ENCODE data around the gene SEMA3C.

SEMA3C gene

DNA sequence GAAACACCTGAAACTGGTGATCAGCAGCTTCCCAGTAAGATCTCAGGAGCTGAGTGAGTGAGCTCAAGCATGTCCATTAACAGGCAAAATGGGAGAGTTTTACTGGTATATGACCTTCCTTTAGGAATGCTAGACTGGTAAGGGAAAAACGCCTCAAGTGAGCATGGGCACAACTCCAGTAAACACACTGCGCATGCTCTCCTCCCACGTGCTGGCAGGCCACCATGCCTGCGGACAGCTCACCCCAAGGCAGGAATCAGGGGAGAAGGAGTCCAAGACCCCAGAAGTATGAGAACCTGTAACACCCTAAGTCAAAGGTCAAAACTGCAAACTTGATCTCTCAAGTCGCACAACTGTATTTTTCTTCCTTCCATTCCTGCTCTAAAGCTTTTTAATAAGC is 152.1 kb downstream of the SEMA3C start:
- no peak overlapping the region for H3K27ac Mint-ChIP-seq
- no peak for DNase-seq
- H3K4me3 Mint-ChIP-seq: no peak overlapping the region
- H3K4me1 Mint-ChIP-seq: no peaks in the 10 kb centered on the region
- H3K36me3 Mint-ChIP-seq: no peaks in the 10 kb centered on the region
- no peaks in the 10 kb centered on the region for H3K9me3 Mint-ChIP-seq
- CTCF ChIA-PET: no interaction called here
- H3K27me3 Mint-ChIP-seq: no peaks in the 10 kb centered on the region

DNA sequence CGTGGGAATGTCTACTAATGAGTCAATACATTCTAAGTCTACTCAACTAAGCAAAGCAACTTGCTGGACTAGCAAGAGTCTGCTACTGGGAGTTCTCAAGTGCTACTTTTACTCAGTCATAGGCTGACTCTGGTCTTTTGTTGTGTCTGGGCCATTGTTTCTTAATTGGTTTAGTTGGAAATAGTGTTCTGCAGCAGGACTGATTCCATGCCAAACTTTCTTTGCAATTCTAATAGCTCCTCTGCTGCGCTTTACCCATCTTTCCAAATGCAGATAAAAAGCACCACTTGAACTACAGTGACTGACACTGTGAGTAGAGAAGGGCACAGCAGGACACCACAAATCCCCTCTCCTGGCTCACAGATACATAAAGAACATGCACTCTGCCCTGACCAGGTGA is 154.7 kb downstream of the SEMA3C start:
- H3K36me3 Mint-ChIP-seq: no peaks in the 10 kb centered on the region
- no peaks in the 10 kb centered on the region for H3K9me3 Mint-ChIP-seq
- CTCF ChIA-PET: no interaction called here
- no peaks in the 10 kb centered on the region for H3K27me3 Mint-ChIP-seq
- no peak overlapping the region for H3K27ac Mint-ChIP-seq
- DNase-seq: no peak
- H3K4me1 Mint-ChIP-seq: no peaks in the 10 kb centered on the region
- H3K4me3 Mint-ChIP-seq: no peak overlapping the region

DNA sequence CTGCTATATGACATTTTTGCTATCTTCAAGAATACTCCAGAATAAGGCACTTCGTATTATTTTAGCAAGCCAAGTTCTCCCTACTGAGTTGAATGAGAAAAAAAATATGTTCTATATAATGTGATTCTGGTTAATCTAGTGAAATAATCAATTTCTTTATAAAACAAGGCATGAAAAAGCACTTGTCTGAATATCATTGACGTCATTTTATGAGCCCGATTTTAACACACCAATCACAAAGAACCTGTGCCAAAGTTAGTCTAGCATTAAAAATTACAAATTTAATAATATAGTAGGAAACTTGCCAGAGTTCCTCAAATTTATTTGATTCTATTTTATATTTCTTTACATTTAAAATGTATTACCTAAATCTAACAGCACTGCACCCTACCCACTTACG is 155.1 kb downstream of the SEMA3C start:
- Mint-ChIP-seq H3K4me3 (no peak overlapping the region), H3K4me1 (no peaks in the 10 kb centered on the region), H3K36me3 (no peaks in the 10 kb centered on the region), H3K9me3 (no peaks in the 10 kb centered on the region), H3K27me3 (no peaks in the 10 kb centered on the region), H3K27ac (no peak overlapping the region)
- no peak for DNase-seq
- CTCF ChIA-PET: no interaction called here

DNA sequence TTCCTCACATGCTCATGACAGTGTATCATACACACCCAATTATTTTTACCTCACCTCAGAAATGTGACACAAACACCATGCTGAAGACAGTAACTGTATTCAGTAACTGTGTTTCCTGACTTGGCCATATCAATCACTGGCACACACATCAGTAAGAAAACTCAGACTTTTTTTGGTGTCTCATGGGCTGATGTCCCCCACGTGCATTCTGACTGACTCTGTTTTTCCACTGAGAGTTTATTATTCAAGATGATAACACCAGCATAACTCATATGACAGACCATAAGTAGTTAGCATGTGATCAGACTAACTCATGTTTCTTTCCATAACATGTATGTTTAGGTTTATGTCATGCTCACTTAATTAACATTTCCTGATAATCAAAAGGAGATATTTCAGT is 155.6 kb downstream of the SEMA3C start:
- no peak overlapping the region for H3K4me3 Mint-ChIP-seq
- H3K36me3 Mint-ChIP-seq: no peaks in the 10 kb centered on the region
- no peak for DNase-seq
- no peaks in the 10 kb centered on the region for H3K9me3 Mint-ChIP-seq
- H3K27ac Mint-ChIP-seq: no peak overlapping the region
- CTCF ChIA-PET: no interaction called here
- H3K4me1 Mint-ChIP-seq: no peaks in the 10 kb centered on the region
- no peaks in the 10 kb centered on the region for H3K27me3 Mint-ChIP-seq

DNA sequence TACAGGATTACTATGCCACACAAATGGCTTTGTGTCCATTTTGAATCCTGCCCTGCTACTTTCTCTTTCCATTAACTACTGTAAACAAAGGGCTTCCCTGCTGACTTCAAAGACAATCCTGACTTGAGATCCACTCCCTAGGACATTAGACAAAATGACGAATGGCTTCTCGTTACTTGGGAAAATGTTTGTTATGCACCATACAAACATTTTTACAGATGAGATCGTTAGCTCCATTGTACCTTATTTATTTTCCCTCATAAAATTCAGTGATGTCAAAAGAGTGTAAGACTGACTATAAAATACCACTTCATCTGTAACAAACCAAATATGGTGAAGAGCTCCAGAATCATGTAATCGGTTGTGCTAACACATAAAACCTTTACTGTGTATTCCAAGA is 158.6 kb downstream of the SEMA3C start:
- no peaks in the 10 kb centered on the region for H3K9me3 Mint-ChIP-seq
- H3K4me1 Mint-ChIP-seq: no peaks in the 10 kb centered on the region
- no peak overlapping the region for H3K27ac Mint-ChIP-seq
- DNase-seq: no peak
- CTCF ChIA-PET: no interaction called here
- H3K36me3 Mint-ChIP-seq: no peaks in the 10 kb centered on the region
- H3K4me3 Mint-ChIP-seq: no peak overlapping the region
- H3K27me3 Mint-ChIP-seq: no peaks in the 10 kb centered on the region

DNA sequence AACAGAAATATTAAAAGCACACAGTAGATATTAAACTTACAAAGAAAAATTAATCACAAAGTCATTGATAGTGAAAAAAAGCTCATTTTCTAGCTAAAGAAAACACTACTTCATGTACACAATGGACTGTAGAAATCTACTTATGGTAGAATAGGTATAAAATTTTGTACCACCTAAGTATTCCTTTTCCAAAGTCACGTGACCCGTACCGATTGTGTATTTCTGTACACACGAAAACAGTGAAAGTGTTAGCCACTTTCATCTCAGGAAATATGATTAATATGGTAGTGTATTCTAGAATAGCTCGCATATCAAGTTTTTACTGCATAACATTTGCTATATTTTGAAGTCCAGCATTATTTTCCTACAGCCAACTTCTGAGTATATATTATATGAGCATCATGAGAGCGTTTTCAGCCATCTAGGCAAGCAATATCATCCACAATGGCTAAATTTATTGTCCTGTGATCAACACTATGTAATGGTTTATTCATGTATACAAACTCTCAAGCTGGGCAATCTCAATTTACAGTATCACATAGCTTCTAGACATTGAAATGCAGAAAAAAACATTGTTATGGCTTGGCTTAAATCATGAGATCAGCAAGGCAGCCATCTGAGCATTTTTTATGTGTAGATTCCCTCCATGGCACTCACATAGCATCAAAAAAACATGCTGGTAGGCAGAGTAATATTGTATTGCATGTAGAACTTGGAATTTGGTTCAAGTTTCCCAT is 165.7 kb downstream of the SEMA3C start:
- no peaks in the 10 kb centered on the region for H3K9me3 Mint-ChIP-seq
- no peaks in the 10 kb centered on the region for H3K36me3 Mint-ChIP-seq
- DNase-seq: no peak
- no peaks in the 10 kb centered on the region for H3K27me3 Mint-ChIP-seq
- CTCF ChIA-PET: no interaction called here
- no peak overlapping the region for H3K27ac Mint-ChIP-seq
- no peak overlapping the region for H3K4me3 Mint-ChIP-seq
- no peaks in the 10 kb centered on the region for H3K4me1 Mint-ChIP-seq

DNA sequence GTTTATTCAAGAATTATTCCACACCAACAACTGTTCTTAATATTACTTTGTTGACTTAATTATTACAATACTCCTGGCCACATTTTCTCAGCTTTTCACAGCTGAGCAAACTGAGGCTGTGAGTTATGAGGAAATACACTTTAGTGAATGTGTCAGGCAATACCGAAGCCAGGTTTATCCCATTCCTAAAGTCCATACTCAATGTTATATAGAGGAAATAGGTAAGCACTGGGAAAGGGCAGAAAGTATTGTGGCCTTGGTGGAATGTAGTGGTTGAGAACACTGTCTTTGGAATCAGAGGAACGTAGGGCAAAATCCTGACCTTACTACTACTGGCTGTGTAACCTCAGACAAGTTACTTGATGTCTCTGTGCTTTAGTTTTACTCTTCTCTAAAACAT is 169.6 kb downstream of the SEMA3C start:
- DNase-seq: no peak
- no peaks in the 10 kb centered on the region for H3K9me3 Mint-ChIP-seq
- no peaks in the 10 kb centered on the region for H3K4me1 Mint-ChIP-seq
- no peaks in the 10 kb centered on the region for H3K36me3 Mint-ChIP-seq
- H3K4me3 Mint-ChIP-seq: no peak overlapping the region
- H3K27me3 Mint-ChIP-seq: no peaks in the 10 kb centered on the region
- CTCF ChIA-PET: no interaction called here
- H3K27ac Mint-ChIP-seq: no peak overlapping the region

DNA sequence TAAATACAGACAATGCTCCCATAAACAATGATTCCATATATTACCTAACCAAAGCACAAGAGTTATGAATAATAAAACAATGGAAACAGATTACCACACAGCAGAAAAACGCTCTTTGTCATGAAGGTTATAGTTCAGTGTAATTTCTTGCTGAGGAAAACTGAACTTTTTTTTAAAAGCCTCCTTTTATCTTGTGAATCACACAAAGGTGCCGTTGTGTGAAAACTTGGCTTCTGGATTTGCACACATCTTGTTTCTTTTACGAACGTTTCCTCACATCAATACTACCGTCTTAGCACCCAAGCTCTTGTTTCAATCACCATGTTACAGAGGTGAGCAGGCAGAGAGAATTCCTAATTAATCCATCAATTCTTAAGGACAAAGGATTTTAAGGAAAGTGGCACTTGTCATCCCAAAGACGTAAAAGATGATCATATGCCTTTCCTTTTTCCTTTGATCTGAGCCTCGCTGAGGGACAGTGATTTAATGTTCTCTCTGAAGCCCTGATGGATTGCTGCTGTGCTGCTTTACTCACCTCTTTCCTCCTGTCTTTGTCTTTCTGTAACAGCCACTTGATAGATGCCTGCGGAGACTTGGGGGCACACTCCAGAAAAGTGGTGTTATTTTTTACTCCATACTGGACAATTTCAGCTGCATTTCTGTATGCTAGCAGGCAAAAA is 170.3 kb downstream of the SEMA3C start:
- Mint-ChIP-seq H3K9me3 (no peaks in the 10 kb centered on the region), H3K36me3 (no peaks in the 10 kb centered on the region), H3K27ac (no peak overlapping the region), H3K27me3 (no peaks in the 10 kb centered on the region), H3K4me3 (no peak overlapping the region), H3K4me1 (no peaks in the 10 kb centered on the region)
- CTCF ChIA-PET: no interaction called here
- no peak for DNase-seq

DNA sequence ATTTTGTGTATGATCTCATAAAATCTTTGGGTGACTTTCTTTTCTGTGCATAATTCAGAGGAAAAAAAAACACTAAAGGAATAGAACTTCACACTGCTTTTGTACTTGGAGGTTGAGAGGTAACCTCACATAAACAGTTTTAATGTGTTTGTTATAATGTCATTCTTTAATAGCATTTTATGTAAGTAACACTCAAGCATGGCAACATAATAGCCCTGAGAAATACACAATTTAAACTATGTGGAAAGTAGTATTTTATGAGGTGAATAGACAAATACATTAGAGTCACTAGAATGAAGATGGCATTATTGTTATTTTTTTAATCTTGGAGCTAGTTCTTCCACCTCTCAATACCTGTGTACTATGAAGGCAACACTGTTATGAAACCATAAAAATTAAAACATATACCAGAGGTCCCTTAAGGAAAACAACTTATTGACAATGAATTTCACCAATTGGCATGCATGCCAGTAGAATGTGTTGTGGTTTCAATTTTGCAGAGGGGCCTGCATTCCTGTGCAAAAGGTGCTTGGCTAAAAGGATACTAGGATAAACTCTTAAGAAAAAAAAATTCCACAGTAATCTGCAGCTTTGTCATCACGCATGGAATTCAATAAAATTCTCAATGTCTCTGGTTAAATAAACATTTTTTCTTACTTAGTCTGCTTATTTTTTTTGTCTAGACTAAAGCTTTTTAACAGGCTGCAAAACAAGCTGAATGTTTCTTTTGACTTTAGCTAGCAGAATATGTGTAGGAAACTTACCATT is 177.9 kb downstream of the SEMA3C start:
- H3K27me3 Mint-ChIP-seq: no peaks in the 10 kb centered on the region
- H3K36me3 Mint-ChIP-seq: no peaks in the 10 kb centered on the region
- H3K4me1 Mint-ChIP-seq: no peaks in the 10 kb centered on the region
- CTCF ChIA-PET: interaction anchor here (1.0 kb wide), 1 partner anchor 30 kb away, joined by 3 read pairs; no protein-coding TSS in a partner anchor
- H3K9me3 Mint-ChIP-seq: no peaks in the 10 kb centered on the region
- no peak overlapping the region for H3K27ac Mint-ChIP-seq
- no peak overlapping the region for H3K4me3 Mint-ChIP-seq
- no peak for DNase-seq

DNA sequence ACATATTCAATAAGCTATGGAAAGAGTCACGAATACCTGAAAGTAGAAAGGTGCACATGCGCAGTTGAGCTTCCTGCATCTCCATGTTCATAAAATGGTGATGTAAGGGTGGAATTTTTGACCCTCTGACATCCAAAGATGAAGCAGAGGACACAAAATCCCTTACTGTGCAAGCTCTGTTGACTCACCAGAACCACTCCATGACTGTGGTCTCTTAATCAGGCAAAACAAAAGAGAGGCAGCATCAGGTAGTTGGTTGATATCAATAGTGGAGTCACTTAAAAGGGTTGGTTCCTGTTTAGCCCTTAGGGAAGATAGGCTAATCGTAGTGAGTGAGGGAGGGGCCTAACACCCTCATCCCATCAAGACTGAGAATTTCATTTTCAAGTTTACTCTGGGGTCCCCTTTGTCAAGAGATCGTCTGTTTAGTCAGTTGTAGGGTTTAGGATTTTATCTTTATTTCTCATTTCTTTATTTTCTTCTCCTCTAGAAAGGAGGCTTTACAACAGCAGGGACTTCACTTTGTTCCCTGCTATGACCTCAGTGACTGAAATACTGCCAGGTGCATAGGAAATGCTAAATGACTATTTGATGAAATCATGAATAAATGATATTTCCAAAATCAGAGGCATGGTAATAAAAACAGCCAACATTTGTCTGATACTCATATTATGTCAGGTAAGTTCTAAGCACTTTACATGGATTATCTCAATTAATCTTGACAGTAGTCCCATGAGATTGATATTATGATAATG is 182.3 kb downstream of the SEMA3C start:
- no peaks in the 10 kb centered on the region for H3K36me3 Mint-ChIP-seq
- CTCF ChIA-PET: no interaction called here

DNA sequence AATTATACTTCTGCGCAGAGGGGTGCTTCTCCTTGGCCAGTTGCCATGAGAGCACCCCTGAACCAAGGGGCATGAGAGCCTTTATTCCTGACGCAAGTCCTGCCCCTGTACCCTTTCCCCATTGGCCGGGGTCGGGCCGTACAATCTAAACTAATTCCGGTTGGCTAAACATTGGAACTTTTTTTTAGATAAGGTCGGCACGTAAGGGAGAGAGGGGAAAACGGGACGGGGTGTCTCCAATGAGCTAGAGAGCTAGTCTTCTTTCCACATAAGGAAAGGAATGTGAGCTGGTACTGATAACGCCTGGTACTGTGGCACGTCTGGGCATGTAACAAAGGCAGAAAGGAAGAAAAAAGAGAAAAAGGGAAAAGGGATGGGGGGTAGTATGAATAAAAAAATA is 183.5 kb downstream of the SEMA3C start:
- Mint-ChIP-seq H3K36me3 (no peaks in the 10 kb centered on the region), H3K27me3 (no peaks in the 10 kb centered on the region), H3K4me3 (no peak overlapping the region), H3K9me3 (peaks cover 2% of the 10 kb centered on the region), H3K4me1 (no peaks in the 10 kb centered on the region), H3K27ac (no peak overlapping the region)
- DNase-seq: no peak
- CTCF ChIA-PET: no interaction called here

More for the DNA sequence above, 182.3 kb downstream of the SEMA3C start:
- H3K4me3 Mint-ChIP-seq: no peak overlapping the region
- no peaks in the 10 kb centered on the region for H3K4me1 Mint-ChIP-seq
- H3K27me3 Mint-ChIP-seq: no peaks in the 10 kb centered on the region
- H3K27ac Mint-ChIP-seq: no peak overlapping the region
- H3K9me3 Mint-ChIP-seq: peaks cover 2% of the 10 kb centered on the region
- no peak for DNase-seq

DNA sequence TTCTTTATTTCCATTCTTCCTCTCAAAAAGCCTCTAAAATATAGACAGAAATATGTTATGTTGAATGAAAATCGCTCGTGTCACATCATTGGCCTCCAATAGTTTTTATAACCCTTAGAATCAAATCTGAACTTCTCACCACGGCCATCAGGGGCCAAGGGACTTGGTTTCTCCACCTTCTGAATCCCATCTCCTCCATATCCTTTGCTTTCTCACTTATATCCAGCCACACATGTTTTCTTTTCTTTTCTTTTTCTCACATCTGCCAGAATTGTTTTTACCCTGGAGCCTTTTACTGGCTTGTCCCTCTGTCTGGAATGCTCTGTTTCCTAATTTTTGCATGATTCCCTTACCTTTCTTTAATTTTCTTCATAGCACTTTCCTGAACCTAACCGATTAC is 184.8 kb downstream of the SEMA3C start:
- H3K27ac Mint-ChIP-seq: no peak overlapping the region
- no peaks in the 10 kb centered on the region for H3K27me3 Mint-ChIP-seq
- H3K9me3 Mint-ChIP-seq: peaks cover 2% of the 10 kb centered on the region
- H3K4me1 Mint-ChIP-seq: no peaks in the 10 kb centered on the region
- CTCF ChIA-PET: no interaction called here
- H3K36me3 Mint-ChIP-seq: no peaks in the 10 kb centered on the region
- no peak overlapping the region for H3K4me3 Mint-ChIP-seq
- DNase-seq: no peak

DNA sequence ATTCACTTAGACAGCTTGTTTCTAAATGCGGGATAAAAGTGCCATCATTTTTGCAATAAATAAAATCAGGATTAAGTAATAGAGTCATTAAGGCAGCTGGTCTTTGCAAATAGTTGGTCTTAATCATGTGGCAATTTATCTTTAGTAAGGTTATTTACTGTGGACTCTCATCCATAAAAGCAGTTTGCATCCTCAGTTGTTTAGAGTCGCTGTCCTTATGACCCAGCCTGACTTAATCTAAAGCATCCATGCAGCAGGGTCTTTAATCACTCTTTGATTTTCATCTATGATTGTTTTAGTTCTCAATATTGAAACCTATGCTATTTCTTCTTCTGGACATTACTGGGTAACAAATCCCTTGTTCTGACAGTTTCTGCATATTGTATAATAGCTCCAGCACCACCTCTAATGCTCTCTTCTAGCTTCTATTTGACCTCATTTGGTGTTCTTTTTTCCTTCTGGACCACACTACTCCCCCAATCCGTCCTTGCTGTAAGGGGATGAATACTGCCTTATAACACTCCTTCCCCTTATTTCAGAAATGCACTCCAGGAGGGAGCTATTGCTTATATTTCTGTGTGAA is 185.4 kb downstream of the SEMA3C start:
- Mint-ChIP-seq H3K36me3 (no peaks in the 10 kb centered on the region), H3K27me3 (no peaks in the 10 kb centered on the region), H3K27ac (no peak overlapping the region), H3K4me3 (no peak overlapping the region), H3K9me3 (peaks cover 2% of the 10 kb centered on the region), H3K4me1 (no peaks in the 10 kb centered on the region)
- CTCF ChIA-PET: no interaction called here
- DNase-seq: no peak

DNA sequence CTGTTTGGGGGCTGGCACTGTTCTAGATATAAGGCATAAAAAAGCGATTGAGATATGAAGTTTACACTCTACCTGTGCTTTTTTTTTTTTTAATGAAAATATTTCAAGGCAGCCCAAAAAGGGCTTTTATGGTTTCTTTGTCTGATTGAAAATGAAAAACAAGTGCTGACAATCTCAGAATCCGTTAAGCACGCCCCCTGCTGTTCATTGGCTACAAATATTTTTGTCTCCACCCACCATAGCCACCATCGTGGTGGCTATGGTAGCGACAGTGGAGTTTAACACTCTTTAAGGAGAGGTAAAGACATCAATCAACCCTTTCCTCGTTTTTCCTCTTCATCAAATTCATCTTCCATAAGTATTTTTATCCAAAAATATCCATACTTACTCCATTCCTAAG is 186.2 kb downstream of the SEMA3C start:
- CTCF ChIA-PET: no interaction called here
- no peak for DNase-seq
- no peak overlapping the region for H3K27ac Mint-ChIP-seq
- H3K4me3 Mint-ChIP-seq: no peak overlapping the region
- H3K4me1 Mint-ChIP-seq: no peaks in the 10 kb centered on the region
- no peaks in the 10 kb centered on the region for H3K36me3 Mint-ChIP-seq
- no peaks in the 10 kb centered on the region for H3K27me3 Mint-ChIP-seq
- peaks cover 2% of the 10 kb centered on the region for H3K9me3 Mint-ChIP-seq

Measured in activated naive CD4-positive, alpha-beta T cell treated with anti-CD3 and anti-CD28 coated beads, Interleukin-2, amount 10 ng/mL, durations not matched to agents 7 days and 5 days (primary cell).